Measurements from ENCODE around the gene AMMECR1. TPM values are rescaled to one million over a fixed set of nuclear protein-coding genes. Genes with fewer than 3 reads are reported as not detected.

The AMMECR1 gene
- polyA plus RNA-seq, 1 donor from 2014 or later = 3.7 TPM

DNA sequence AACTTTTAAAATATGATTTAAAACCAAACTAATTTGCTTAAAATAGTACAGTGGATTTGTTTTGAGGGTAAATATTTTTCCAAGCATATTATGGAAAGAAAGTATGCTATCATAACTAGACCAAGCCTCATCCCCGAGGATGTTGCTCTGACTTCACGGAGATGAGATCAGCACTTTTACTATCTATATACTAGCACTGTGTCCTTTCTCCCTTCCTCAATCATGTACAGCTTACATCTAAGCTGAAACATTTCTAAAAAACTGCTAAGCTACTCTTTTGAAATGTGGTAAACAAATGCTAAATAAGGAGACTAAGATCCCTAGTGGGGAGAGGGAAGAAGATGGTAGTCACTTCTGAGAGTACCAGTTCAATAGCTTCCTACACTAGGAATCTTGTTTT is 23.8 kb downstream of the AMMECR1 start:
- no peaks in the 10 kb centered on the region for H3K79me2 ChIP-seq (replicated peaks; ENCODE audit: insufficient read depth, low read length)

DNA sequence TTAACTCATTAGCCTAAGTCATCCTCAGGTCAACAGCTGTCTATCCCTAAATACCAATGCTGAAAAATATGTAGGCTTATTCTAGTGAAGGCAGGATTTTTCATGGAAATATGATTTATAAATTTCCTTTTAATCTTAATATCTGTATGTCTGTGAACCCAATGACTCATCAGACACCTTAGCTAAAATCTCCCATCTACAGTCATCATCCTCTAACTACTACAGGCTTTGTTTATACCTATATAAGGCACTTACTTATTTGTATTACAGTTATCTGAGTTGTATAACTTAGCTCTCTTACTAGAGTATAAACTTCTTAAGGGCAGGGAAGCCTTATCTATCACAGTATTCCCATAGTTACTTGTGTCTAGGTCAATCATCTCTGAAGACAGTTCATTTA is 24.2 kb downstream of the AMMECR1 start:
- no peaks in the 10 kb centered on the region for H3K36me3 ChIP-seq (ENCODE audit: insufficient read depth, low read length)
- no peak overlapping the region for H3K27ac ChIP-seq (ENCODE audit: low read length)
- no peak overlapping the region for H3K4me2 ChIP-seq (ENCODE audit: low read length)
- H3K4me3 ChIP-seq (ENCODE audit: low read length) = no peak overlapping the region
- H3K9ac ChIP-seq (ENCODE audit: low read length) = no peak overlapping the region
- H3K9me2 ChIP-seq (ENCODE audit: insufficient read depth, low read length) = no peaks in the 10 kb centered on the region
- no peaks in the 10 kb centered on the region for H3K27me3 ChIP-seq (ENCODE audit: insufficient read depth, low read depth, low read length)
- H4K20me1 ChIP-seq (ENCODE audit: insufficient read depth) = no peaks in the 10 kb centered on the region
- H3K9me3 ChIP-seq (ENCODE audit: low read length) = no peaks in the 10 kb centered on the region
- H3F3A ChIP-seq (ENCODE audit: insufficient read depth, low read length, poor library complexity, severe bottlenecking) = no peaks in the 10 kb centered on the region
- TF ChIP-seq RAD21 (conservative IDR thresholded peaks at IDR 0.05) = no peak
- no peak for TF ChIP-seq TAF1 (IDR thresholded peaks at IDR 0.05; ENCODE audit: low read depth)
- no peak for TF ChIP-seq MXI1 (conservative IDR thresholded peaks at IDR 0.05; ENCODE audit: poor library complexity, severe bottlenecking)
- TF ChIP-seq SMC3 (conservative IDR thresholded peaks at IDR 0.05; ENCODE audit: poor library complexity) = no peak
- no peak for TF ChIP-seq CTCF (IDR thresholded peaks at IDR 0.05; ENCODE audit: poor library complexity, severe bottlenecking)
- TF ChIP-seq POLR2AphosphoS5 (IDR thresholded peaks at IDR 0.05) = no peak
- TF ChIP-seq, protein P1, sequence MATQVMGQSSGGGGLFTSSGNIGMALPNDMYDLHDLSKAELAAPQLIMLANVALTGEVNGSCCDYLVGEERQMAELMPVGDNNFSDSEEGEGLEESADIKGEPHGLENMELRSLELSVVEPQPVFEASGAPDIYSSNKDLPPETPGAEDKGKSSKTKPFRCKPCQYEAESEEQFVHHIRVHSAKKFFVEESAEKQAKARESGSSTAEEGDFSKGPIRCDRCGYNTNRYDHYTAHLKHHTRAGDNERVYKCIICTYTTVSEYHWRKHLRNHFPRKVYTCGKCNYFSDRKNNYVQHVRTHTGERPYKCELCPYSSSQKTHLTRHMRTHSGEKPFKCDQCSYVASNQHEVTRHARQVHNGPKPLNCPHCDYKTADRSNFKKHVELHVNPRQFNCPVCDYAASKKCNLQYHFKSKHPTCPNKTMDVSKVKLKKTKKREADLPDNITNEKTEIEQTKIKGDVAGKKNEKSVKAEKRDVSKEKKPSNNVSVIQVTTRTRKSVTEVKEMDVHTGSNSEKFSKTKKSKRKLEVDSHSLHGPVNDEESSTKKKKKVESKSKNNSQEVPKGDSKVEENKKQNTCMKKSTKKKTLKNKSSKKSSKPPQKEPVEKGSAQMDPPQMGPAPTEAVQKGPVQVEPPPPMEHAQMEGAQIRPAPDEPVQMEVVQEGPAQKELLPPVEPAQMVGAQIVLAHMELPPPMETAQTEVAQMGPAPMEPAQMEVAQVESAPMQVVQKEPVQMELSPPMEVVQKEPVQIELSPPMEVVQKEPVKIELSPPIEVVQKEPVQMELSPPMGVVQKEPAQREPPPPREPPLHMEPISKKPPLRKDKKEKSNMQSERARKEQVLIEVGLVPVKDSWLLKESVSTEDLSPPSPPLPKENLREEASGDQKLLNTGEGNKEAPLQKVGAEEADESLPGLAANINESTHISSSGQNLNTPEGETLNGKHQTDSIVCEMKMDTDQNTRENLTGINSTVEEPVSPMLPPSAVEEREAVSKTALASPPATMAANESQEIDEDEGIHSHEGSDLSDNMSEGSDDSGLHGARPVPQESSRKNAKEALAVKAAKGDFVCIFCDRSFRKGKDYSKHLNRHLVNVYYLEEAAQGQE (IDR thresholded peaks at IDR 0.05; ENCODE audit: borderline replicate concordance) = no peak
- TF ChIP-seq EZH2 (IDR thresholded peaks at IDR 0.05; ENCODE audit: borderline replicate concordance, insufficient read depth, low read length, poor library complexity, severe bottlenecking) = no peak
- TF ChIP-seq EP300 (conservative IDR thresholded peaks at IDR 0.05; ENCODE audit: poor library complexity, severe bottlenecking) = no peak
- H3K79me2 ChIP-seq (replicated peaks; ENCODE audit: insufficient read depth, low read length) = no peaks in the 10 kb centered on the region
- no peak overlapping the region for H2AFZ ChIP-seq (ENCODE audit: low read depth, low read length)

More for the DNA sequence above, 23.8 kb downstream of the AMMECR1 start:
- no peak overlapping the region for H3K27ac ChIP-seq (ENCODE audit: low read length)
- H3K4me3 ChIP-seq (ENCODE audit: low read length) = no peak overlapping the region
- H2AFZ ChIP-seq (ENCODE audit: low read depth, low read length) = no peak overlapping the region
- no peak overlapping the region for H3K4me2 ChIP-seq (ENCODE audit: low read length)
- TF ChIP-seq, protein P1 (IDR thresholded peaks at IDR 0.05; ENCODE audit: borderline replicate concordance) = no peak
- TF ChIP-seq EP300 (conservative IDR thresholded peaks at IDR 0.05; ENCODE audit: poor library complexity, severe bottlenecking) = no peak
- no peak for TF ChIP-seq CTCF (IDR thresholded peaks at IDR 0.05; ENCODE audit: poor library complexity, severe bottlenecking)
- TF ChIP-seq SMC3 (conservative IDR thresholded peaks at IDR 0.05; ENCODE audit: poor library complexity) = no peak
- no peak for TF ChIP-seq EZH2 (IDR thresholded peaks at IDR 0.05; ENCODE audit: borderline replicate concordance, insufficient read depth, low read length, poor library complexity, severe bottlenecking)
- TF ChIP-seq POLR2AphosphoS5 (IDR thresholded peaks at IDR 0.05) = no peak
- no peak for TF ChIP-seq MXI1 (conservative IDR thresholded peaks at IDR 0.05; ENCODE audit: poor library complexity, severe bottlenecking)
- TF ChIP-seq RAD21 (conservative IDR thresholded peaks at IDR 0.05) = no peak
- TF ChIP-seq TAF1 (IDR thresholded peaks at IDR 0.05; ENCODE audit: low read depth) = no peak
- no peaks in the 10 kb centered on the region for H4K20me1 ChIP-seq (ENCODE audit: insufficient read depth)
- H3K9ac ChIP-seq (ENCODE audit: low read length) = no peak overlapping the region
- H3K9me3 ChIP-seq (ENCODE audit: low read length) = no peaks in the 10 kb centered on the region
- no peaks in the 10 kb centered on the region for H3F3A ChIP-seq (ENCODE audit: insufficient read depth, low read length, poor library complexity, severe bottlenecking)
- no peaks in the 10 kb centered on the region for H3K36me3 ChIP-seq (ENCODE audit: insufficient read depth, low read length)
- no peaks in the 10 kb centered on the region for H3K9me2 ChIP-seq (ENCODE audit: insufficient read depth, low read length)
- no peaks in the 10 kb centered on the region for H3K27me3 ChIP-seq (ENCODE audit: insufficient read depth, low read depth, low read length)

Data from neural cell (in vitro differentiated cells).